KMS-11 (cell line): ENCODE data around the gene CITED1.

Experiments
- H2AFZ ChIP-seq: fragments of 200-600 bp; sonication (generic); 2 replicates; pipeline ENCODE4 v1.6.1; 2016; ENCODE audit warnings: antibody characterized with exemption, mixed run types, low read depth
- H3K27ac ChIP-seq: fragments of 200-600 bp; sonication (generic); 2 replicates; pipeline ENCODE4 v1.6.1; 2016; ENCODE audit warnings: mild to moderate bottlenecking, mixed run types
- H3K27me3 ChIP-seq: fragments of 200-600 bp; sonication (generic); 2 replicates; pipeline ENCODE4 v1.6.1; 2017; ENCODE audit warnings: mild to moderate bottlenecking, low read depth, mixed run types, moderate library complexity; ENCODE audit not compliant: insufficient read depth
- H3K36me3 ChIP-seq: fragments of 200-600 bp; sonication (generic); 2 replicates; pipeline ENCODE4 v1.6.1; 2017; ENCODE audit warnings: mild to moderate bottlenecking, mixed run types; ENCODE audit not compliant: insufficient read depth
- H3K4me1 ChIP-seq: fragments of 200-600 bp; sonication (generic); 2 replicates; pipeline ENCODE4 v1.6.1; 2016; ENCODE audit warnings: mild to moderate bottlenecking, low read depth, mixed run types; ENCODE audit not compliant: poor library complexity, severe bottlenecking
- H3K4me2 ChIP-seq: fragments of 200-600 bp; sonication (generic); 2 replicates; pipeline ENCODE4 v1.7.0; 2016; ENCODE audit warnings: mild to moderate bottlenecking, mixed run types
- H3K4me3 ChIP-seq: fragments of 200-600 bp; sonication (generic); IDR thresholded peaks from 2 replicates; pipeline ENCODE4 v1.6.1; 2017; ENCODE audit warnings: low read depth, low read length, mixed read lengths; ENCODE audit not compliant: insufficient read depth
- H3K79me2 ChIP-seq: fragments of 200-600 bp; sonication (generic); 2 replicates; pipeline ENCODE4 v1.6.1; 2016; ENCODE audit warnings: low read depth, mixed run types; ENCODE audit not compliant: insufficient read depth
- H3K9ac ChIP-seq: fragments of 200-600 bp; sonication (generic); 2 replicates; pipeline ENCODE4 v1.6.1; 2016; ENCODE audit warnings: mild to moderate bottlenecking, mixed run types
- H4K20me1 ChIP-seq: fragments of 200-600 bp; sonication (generic); 2 replicates; pipeline ENCODE4 v1.6.1; 2016; ENCODE audit warnings: mild to moderate bottlenecking, mixed run types; ENCODE audit not compliant: insufficient read depth
- CTCF ChIP-seq: fragments of 200-600 bp; sonication (generic); conservative IDR thresholded peaks from 2 replicates; pipeline ENCODE4 v1.6.1; 2017; ENCODE audit warnings: low read depth, mild to moderate bottlenecking, antibody characterized with exemption, low read length, moderate library complexity, mixed read lengths

The CITED1 gene

DNA sequence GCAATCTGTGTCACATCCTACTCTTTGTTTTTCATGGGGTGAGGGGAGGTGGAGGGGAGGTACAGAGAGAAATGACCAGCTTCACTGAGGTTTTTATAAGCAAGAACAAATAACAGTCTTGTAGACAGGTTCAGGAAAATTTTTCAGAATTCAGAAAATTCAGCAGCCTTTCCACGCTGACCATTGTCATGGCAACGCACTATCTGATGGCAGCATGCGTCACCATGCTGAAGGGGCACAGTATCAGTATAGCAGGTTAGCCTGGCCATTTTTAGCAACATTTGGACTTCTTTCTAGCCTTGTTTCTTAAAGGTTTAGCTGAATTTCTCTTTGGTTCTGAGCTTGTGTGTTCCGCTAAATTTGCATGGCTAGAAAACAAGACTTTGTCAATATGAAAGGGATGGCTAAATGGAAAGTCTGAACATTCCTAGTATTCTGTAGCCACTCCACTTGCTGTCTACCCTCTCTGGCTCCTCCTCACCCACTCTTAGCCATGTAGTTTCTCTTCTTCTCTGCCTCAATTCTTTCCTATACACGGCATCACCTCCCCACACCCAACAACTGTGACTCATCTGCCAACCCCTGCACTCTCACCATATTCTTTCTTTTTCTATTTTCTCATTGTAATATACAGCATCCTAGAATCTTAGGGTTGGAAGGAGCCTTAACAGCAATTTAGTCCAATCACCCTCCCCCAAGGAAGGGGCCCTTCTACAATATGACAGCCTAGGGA, 42.7 kb upstream of the CITED1 start:
- Histone ChIP-seq H3K27ac (no peak overlapping the region), H3K4me1 (no peaks in the 10 kb centered on the region), H3K27me3 (no peaks in the 10 kb centered on the region), H3K4me2 (no peak overlapping the region), H4K20me1 (no peaks in the 10 kb centered on the region), H3K9ac (no peak overlapping the region), H3K79me2 (no peaks in the 10 kb centered on the region), H3K4me3 (no peak overlapping the region), H3K36me3 (no peaks in the 10 kb centered on the region), H2AFZ (no peak overlapping the region)
- TF ChIP-seq CTCF: no peak

DNA sequence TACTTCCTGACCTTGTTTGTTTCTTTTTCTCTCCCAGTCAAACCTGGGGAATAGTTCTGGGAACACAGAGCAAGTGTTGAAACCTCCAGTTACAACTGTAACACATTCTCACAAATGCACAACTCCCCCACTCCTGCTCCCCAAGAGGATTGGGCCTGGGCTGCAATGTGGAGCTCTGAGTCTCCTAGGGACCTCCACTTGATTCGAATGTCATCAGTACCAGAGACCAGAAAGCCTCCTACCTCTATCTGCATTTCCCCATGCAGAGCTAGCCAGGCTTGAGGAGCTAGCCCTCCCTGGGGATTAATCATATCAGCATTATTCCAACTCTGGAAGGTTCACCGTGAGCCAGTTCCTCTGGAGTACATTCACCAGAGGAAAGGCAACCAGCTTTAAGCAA, 41.7 kb upstream of the CITED1 start:
- no peaks in the 10 kb centered on the region for H3K36me3 ChIP-seq
- no peak overlapping the region for H3K9ac ChIP-seq
- no peaks in the 10 kb centered on the region for H3K4me1 ChIP-seq
- no peak overlapping the region for H3K27ac ChIP-seq
- H3K27me3 ChIP-seq: no peaks in the 10 kb centered on the region
- H3K4me2 ChIP-seq: no peak overlapping the region
- no peak overlapping the region for H2AFZ ChIP-seq
- no peaks in the 10 kb centered on the region for H3K79me2 ChIP-seq
- TF ChIP-seq CTCF: no peak
- no peak overlapping the region for H3K4me3 ChIP-seq
- H4K20me1 ChIP-seq: no peaks in the 10 kb centered on the region

GRCh38 chrX:72346302-72346949, 40.7 kb upstream of the CITED1 start:
- no peaks in the 10 kb centered on the region for H3K4me1 ChIP-seq
- H2AFZ ChIP-seq: no peak overlapping the region
- H3K27ac ChIP-seq: no peak overlapping the region
- no peak overlapping the region for H3K4me2 ChIP-seq
- no peaks in the 10 kb centered on the region for H4K20me1 ChIP-seq
- no peak overlapping the region for H3K9ac ChIP-seq
- no peak overlapping the region for H3K4me3 ChIP-seq
- TF ChIP-seq CTCF: no peak
- H3K27me3 ChIP-seq: no peaks in the 10 kb centered on the region
- no peaks in the 10 kb centered on the region for H3K36me3 ChIP-seq
- H3K79me2 ChIP-seq: no peaks in the 10 kb centered on the region

GRCh38 chrX:72340626-72341025, 34.9 kb upstream of the CITED1 start:
- no peaks in the 10 kb centered on the region for H3K27me3 ChIP-seq
- H2AFZ ChIP-seq: no peak overlapping the region
- H3K4me2 ChIP-seq: no peak overlapping the region
- no peaks in the 10 kb centered on the region for H3K36me3 ChIP-seq
- H3K79me2 ChIP-seq: no peaks in the 10 kb centered on the region
- no peak overlapping the region for H3K4me3 ChIP-seq
- H3K4me1 ChIP-seq: no peaks in the 10 kb centered on the region
- H3K27ac ChIP-seq: no peak overlapping the region
- TF ChIP-seq CTCF: no peak
- no peaks in the 10 kb centered on the region for H4K20me1 ChIP-seq
- H3K9ac ChIP-seq: no peak overlapping the region
